ENCODE measurements around the gene TNIK.
A peak's percentile ranks its signal among the peaks of the same experiment; 100 is the strongest.

Gene TNIK

DNA sequence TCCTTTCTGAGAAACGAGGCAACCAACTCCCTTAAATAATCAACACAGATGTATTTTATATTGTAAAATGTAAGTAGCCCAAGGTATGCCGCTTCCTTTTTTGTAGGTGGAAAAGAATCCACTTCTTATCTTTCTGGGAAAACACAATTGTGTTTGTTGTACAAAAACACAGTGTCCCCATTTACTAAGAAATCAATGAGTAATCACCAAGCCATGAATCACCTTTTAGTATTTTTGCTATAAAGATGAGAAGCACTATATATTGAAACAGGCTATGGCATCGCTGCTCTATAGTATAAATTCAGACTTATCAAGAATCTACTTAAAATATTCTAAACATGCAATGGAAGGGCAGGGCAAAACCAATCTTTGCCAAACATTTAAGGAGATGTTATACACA, 104.0 kb downstream of the TNIK start:
- DNase-seq: no peak

DNA sequence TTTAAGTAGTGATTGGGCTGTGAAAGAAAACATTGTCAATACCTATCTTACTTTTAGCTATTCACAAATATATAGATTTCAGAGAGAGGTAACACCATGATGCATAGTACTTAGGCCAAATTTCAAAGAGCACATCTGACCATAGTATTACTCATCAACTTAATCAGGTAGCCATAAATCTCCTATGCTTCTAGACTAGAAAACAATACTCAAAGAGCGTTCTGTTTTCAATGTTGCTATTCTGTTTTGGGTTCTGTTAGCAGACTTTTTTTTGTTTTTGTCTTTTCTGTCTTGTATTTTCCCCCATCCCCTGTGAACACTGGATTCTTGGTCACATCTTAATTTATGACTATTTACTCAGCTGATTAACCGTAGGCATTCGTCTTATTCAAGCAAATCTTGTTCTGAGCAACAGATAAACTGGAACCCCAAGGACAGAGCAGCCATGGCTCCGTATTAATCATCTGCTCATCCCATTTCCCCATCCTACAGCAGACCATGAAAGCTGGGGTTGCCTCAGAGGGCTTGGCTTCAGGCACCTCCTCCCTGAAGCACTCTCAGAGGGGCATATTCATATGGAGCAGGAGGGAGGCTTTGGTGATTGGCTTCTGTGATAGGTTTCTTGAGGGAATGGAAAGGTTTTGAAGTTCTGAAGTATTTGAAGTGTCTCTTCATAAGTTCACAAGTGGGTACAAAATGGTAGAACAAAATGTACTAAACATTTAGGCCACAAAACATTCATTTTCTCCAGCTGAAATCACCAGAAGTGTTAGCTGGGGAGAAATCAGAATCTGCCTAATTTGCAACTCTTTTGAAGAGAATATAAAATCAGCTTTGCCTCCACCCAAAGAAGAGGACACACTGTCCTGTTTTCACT, 105.3 kb downstream of the TNIK start:
- DNase-seq: no peak

DNA sequence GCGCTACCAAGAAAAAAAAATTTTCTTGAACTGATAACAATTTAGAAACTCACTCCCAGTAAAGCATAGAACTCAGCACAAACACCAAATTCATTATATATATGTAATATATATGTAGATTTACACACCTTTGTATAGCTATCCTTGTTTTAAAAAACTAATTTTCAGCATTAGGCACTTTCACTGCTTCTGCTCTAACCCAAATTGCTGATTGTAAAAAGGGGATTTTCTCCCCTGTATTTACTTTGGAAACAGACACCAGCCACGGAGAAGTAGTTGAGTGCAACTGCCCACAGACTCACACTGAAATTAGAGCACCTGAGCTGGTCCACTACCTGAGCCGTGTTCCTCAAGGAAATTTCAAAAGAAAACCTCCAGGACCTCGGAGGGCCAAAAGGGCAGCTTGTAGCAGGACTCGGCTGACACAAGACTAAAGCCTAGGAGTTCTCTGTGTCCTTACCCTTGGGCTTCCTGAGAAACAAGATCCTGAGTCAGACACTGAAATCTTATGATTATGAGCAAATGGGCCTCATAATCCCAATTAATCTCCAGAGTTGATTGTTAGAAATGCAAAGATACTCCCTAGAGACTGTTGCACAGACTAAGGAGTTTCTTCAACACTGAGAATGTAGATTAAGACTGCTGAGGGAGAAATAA, 106.0 kb downstream of the TNIK start:
- no peak for DNase-seq

DNA sequence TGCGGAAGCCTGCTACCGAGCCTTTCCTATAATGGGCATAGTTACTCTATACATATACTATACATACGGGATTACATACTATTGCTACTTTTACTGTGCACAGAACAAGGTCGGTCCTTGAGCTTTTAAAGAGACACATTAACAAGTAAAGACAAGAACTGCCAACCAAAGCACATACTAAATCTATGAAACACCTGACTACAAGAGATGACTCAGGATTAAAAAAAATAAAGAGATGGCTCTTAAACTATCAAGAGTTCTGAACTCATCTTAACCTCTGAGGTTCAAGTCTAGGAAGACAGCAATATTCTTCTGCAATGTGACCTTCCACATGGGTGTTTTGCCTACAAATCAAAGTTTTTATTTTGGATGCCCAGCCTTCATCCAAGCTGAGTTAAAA, 106.8 kb downstream of the TNIK start:
- no peak for DNase-seq

DNA sequence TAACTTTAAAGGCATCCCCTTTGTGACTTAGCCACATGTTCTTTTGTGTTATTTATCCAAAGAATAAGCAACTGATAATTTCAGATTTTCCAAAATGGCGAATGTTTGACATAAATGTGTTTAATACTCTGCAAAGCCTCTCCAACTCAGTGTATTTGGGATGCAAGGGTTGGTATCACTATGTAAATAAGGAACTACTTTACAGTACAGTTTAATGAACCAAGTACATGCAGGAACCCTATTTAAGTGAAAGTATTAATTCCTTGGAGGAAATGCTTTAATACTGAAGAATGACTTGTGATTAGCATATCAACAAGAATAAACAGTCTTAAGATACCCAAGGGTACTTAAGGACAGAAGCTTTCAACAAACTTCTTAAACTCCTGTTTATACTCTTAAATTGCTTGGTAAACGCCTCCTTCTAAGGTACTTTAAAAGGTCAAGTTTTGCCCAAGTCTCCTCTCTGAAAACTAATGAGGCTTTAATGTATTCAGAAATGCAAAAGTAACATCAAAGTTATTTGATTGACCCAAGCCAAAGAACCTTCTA, 107.7 kb downstream of the TNIK start:
- DNase-seq: no peak

DNA sequence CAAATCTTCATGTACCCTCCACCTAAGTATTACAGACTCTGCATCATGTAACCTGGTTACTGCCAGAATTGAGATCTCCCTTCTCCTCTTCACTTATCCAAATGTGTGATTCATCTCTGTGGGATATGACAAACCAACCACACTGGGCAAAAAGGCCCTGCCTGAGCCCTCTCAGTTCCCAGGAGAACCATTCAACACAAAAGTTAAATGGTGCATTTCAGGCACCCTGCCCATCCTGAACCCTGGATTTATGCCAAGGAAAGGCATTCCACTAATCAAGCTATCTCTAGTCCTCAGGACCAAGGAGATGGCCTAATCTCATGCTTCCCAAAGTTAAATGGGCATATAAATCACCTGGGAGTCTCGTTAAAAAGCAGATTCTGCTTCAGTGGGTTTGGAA, 108.5 kb downstream of the TNIK start:
- DNase-seq: peak in 1 of 3 experiments; percentile 89

DNA sequence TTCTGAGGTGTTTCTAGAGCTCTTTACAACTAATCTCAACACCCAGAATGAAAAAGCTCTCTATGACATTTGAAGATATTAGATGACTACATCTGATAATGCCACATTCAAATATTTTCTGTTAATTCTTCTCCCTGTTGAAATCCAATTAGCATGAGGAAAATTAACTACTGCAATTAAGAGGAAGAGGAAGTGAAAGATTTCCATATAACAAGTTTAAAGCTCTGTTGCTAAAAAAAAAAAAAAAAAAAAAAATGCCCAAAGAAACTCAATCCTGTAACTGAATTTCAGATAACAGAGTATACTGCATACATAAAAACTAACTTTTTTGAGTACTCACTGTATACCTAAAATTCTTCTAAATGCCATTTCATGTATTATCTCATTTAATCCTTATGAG, 109.8 kb downstream of the TNIK start:
- no peak for DNase-seq

DNA sequence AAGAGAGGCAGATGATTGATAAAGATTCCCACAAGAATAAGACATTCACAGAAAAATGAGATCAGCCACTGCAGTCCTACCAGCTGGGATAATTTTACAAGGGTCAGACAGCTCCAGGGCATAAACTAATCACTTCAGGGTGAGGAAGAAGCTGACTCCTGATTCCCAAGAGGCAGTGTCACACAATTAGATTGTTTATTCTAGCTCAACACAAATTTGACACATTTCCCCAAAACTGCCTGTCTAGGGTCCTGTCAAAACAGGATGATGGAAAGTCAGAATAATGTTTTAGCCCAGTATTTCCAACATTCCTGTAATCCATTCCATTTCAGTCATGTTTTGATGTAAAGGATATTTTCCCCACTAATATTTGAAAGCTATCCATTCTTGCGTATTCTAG, 110.8 kb downstream of the TNIK start:
- peak in 1 of 3 experiments; percentile 38 for DNase-seq

DNA sequence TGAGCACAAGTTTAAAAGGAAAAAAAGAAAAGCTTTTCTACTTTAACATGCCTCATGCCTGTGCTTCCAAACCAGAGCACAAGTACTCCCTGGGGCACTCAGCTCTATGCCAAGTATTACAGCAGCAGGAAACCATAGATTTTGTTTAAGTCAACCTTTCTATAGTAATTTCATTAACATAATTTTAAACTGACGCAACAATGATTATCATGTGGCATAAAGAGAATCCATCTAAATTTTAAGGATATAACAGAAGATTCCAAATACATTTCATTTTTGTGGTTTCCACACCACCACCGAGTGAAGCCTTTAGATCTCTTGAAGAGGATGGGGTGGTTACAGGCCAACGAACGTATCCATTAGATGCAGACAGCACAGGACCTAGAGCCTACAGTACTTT, 112.1 kb downstream of the TNIK start:
- peak in 1 of 3 experiments; percentile 64 for DNase-seq

DNA sequence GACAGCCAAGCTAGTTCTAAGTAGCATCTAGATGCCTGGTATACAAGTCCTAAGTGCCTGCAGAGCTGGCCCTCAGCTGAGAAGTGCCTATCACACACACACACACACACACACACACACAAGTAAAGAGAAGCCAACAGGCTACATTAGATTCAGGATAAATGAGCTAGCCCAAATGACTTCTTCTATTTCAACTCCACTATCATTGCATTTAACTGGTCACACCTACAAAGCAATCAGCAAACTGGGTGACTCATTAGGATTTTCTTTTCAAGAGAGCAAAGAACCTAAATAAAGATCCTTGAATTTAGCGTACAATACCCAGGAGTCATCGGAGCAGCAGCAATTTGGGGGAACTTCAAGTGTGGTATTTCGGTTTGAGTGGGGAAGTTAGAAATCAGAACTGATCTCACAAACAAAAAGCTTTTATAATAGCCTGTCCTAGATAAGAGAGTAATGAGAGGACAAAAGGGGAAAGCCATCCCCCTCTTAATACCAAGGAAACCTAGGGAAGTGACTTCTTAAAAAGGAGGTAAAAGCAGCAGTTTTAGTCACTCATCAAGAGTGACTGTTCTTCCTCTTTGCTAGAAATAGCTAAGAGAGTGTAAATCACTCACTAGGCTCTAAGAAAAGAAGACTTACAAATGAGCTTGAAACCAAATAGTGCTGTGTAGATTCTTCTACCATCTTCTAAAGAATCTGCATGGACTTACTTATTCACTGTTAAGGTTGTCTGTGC, 112.7 kb downstream of the TNIK start:
- no peak for DNase-seq

DNA sequence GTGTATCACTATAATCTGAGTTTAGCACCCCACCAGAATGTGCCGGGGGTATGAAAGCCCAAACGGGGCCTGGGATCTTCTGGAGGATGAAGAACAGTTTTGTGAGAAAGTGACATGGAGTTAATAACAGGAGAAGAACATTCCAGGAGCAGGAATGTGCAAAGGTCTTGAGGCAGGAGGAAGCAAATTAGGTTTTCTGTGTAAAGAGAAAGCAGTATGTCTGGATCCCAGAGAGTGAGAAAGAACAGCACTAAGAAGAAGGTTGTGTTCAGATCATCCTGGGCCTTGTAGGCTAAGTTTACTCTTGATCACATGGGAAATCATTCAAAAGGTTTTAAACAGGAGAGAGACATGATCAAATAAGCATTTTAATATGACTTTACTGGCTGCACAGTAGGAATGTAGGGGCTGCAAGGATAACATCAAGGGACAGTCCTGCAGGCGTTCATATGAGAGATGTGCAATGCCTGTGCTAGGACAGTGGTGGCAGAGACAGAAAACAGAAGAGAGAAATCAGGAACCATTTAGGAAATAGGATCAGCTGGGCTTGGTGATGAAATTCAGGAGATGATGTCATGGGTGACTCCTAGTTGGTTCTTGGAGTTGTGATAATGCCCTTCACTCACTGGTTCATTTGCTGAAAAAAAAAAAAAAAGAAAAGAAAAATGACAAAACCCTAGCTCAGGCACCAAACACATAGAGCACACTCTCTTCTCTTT, 113.5 kb downstream of the TNIK start:
- no peak for DNase-seq

DNA sequence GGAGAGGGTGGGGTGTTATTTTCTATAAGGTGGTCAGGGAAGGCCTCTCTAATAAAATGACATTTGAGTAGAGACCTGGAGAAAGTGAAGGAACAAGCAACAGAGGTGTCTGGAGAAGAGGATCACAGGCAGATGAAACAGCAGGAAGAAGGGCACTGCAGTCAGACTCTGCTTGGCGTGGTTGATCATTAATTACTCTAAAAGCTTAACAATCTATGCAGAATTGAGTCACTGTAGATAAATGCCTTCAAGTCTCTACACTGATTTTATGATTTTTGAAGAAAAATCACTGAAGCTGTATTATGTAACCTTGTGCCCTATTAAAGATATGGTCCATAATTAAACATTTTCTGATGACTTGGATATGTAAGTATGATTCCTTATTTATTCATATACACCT, 114.2 kb downstream of the TNIK start:
- no peak for DNase-seq

DNA sequence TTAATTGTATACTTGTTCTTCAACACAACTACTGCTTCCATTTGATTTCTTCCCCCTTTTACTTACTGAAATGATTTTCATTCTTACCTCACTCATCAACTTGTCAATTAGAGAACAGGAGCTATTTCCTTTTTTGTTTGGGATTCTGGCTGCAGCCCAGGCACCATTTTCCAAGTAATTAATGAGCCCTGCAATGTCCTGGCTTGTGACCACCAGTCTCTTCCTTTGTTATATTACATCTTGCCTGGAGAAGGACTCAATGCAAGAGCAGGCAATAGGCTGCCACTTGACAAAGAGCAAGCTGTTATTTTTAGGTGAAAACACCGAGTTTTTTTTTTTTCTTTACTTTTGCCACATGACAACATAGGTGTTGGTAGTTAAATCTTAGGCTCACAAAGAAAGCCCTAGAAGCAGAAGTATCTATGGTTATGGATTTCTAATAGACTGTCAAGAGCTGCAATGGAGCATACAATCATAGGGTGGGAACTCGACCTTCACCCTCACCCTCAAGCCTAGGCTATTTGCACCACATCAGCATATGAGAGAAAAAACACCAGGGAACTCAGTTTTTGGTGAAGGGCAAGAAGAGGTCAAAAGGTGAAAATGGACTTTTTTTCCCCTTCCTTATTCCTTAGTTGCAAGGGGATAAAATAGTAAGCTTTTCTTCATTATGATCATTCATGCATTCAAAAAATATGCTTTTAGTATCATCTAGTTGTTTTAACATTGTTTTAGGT, 114.9 kb downstream of the TNIK start:
- DNase-seq: no peak

DNA sequence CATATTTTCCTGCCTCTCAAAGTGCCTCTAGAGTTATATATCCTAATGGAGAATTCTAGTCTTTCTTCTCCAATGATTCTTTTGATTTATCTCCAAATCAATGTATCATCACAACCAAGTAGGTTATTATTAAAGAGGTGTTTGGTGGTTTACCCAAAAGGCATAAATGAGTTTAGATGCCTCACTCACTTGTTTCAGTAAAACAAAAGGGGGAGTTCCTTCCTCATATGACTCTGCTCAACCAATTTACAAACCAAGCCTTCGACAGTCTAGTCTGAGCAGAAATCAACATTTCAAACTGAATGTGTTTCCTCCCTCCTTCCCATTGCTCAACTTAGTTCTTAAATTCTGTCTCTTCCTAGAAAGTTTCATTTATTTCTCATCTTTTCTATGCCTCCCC, 116.5 kb downstream of the TNIK start:
- DNase-seq: no peak

DNA sequence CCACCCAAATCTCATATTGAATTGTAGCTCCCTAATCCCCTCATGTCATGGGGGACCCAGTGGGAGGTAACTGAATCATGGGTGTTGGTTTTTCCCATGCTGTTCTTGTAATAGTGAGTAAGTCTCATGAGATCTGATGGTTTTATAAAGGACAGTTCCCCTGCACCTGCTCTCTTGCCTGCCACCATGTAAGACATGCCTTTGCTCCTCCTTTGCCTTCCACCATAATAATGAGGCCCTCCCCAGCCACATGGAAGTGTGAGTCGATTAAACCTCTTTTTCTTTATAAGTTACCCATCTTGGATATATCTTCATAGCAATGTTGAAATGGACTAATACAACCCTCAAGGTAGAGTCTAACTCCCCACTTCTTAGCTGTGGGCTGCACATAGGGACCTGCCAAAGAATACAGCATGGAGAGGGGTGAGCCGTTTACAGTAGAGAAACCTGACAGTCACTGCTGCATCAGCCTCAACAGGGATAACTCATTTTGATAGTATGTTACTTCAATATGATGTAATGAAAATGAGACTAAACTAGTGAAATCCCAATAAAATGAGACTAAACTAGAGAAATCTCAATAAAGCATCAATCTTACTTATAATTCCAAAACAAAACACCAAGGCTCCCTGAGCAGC, 117.3 kb downstream of the TNIK start:
- DNase-seq: no peak

DNA sequence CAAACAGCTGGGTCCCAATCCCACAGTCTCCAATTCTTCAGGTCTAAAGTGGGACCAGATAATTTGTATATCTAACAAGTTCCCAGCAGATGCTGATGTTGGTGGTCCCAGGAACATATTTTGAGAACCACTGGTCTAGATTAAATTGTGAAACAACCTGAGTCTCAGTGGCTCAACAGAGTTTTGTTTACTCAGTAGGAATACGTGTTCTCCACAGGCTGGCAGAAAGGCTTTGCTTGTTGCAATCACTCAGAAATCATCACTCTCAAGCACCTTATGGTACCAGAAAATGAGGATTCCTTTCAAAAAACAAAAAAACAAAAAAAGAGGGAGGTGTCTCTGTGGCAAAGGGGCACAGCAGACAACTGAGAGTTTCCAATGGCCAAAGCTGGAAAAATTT, 118.0 kb downstream of the TNIK start:
- no peak for DNase-seq

DNA sequence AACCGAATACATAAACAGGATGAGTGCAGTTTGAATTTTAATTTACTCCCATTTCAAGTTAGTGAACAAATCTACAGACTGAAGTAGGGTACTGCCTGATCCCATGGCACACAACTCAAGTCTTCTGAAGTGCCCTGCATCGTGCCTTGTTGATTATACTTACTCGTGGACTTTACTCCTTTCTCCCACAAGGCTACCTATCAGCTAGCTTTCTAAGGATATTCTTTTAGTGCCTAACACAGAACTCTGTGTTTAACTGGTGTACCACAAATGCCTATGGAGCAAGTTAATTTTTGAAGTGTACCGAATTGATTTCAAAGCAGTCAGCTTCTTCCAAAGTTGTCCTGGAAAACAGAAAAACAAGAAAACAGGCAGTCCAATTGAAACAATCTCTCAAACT, 119.8 kb downstream of the TNIK start:
- no peak for DNase-seq

DNA sequence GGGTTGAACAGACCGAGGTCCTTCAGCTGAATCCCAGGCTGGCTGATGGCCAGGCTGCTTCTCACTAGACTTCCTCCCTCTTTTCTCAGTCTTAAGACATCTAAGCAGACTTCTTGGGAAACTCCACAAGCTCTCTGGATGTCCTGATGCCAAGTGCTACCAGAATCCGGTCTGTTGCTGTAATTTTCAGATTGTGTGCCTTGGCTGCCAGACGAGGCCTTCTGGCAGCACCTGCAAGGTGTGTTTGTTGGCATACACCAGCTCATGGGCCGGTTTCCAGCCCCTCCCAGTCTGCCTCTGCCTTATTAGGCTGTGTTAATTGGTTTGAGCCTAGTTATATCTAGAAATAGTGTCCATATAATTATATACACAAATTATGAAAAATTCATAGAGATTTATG, 120.6 kb downstream of the TNIK start:
- DNase-seq: no peak

DNA sequence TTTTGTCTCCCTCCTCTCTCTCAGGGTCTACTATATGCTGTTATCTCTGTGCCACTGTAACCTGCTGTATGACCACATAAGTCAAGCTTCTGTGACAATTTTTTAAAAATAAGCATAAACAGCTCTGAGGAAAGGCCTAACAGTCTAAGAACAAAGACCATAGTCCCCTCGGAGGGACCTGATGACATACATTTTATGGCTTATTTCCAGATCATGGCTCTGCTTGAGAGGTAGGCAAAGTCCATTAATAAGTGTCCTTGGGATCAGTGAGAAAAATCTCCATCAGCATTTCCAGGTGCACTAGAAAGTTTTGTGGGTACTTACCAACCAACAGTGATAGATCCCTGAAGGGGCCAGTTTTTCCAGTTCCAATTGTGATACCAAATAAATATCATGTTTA, 123.8 kb downstream of the TNIK start:
- DNase-seq: no peak

DNA sequence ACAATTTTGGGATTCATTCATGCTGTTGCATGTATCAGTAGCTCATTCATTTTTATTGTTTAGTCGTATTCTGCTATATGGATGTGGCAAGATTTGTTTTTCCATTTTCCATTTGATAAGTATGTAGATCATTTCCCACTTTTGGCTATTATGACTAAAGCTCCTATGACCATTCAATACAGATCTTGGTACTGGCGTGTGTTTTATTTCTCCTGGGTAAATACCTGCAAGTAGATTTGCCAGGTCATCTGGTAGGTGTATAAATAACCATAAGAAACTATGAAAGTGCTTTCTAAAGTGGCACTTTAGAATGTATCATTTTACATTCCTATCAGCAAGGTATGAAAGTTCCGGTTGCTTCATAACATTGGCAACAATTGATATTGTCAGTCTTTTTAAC, 124.6 kb downstream of the TNIK start:
- peak in 1 of 3 experiments; percentile 10 for DNase-seq

DNA sequence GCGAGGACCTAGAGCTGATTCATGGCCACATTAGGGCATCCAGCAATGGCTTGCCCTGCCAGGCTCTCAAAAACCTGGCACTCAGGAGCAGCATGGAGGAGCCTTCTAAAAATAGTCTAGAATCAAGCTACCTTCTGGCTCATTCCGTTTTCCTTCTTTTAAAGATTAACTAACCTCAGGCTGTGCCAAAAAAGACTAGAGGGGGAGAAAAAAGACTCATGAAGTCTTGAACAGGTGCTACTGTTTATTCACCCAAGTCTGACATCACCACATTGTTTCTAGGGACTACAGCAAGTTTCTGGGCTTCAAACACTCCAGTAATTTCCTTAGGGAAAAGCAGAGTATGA, 125.8 kb downstream of the TNIK start:
- DNase-seq: no peak
